Kidney (tissue), 14 donors: ENCODE results near the gene IL17F. TPM values are rescaled to one million over a fixed set of nuclear protein-coding genes. Genes with fewer than 3 reads are reported as not detected.
"Not testable (repeated sequence)": the region's sequence is repeated elsewhere in the genome, so short reads cannot be mapped to it uniquely, and the experiment has no call there.

Experiments used
- DNase-seq, 5 donors: peaks; one replicate each; pipeline ENCODE4 v3.0.0-alpha.2; 2013 to 2020
- FAIRE-seq: peaks from 2 replicates; lab custom pipeline; 2012; peaks lifted over from hg19 to GRCh38; lab: Jason Lieb, UNC
- H3K27ac ChIP-seq, 2 donors: one replicate each; pipeline ENCODE4 v1.7.0; 2013; ENCODE audit warnings: low read depth in 2 of 2, low read length in 2 of 2, inconsistent platforms in 1 of 2
- H3K27me3 ChIP-seq: one replicate; pipeline ENCODE4 v1.7.1; 2013; ENCODE audit warnings: low read length, inconsistent platforms; ENCODE audit not compliant: control insufficient read depth, insufficient read depth
- H3K36me3 ChIP-seq, 3 donors: one replicate each; pipeline versions ENCODE4 v1.7.0 to v1.7.1; 2013; ENCODE audit warnings: low read length in 3 of 3, control low read depth in 1 of 3, inconsistent platforms in 1 of 3; ENCODE audit not compliant: insufficient read depth in 3 of 3, control insufficient read depth in 2 of 3
- H3K4me1 ChIP-seq, 3 donors: one replicate each; pipeline versions ENCODE4 v1.7.0 to v1.7.1; 2013; ENCODE audit warnings: low read length in 3 of 3, inconsistent platforms in 1 of 3, low read depth in 1 of 3; ENCODE audit not compliant: control insufficient read depth in 2 of 3, insufficient read depth in 2 of 3
- H3K4me3 ChIP-seq, 3 donors: one replicate each; pipeline versions ENCODE4 v1.7.0 to v1.8.1; 2013; ENCODE audit warnings: low read length in 3 of 3, control low read depth in 1 of 3, inconsistent platforms in 1 of 3
- H3K9ac ChIP-seq, 3 donors: one replicate each; pipeline versions ENCODE4 v1.7.0 to v1.7.1; 2013; ENCODE audit warnings: low read length in 3 of 3, control low read depth in 1 of 3, inconsistent platforms in 1 of 3
- H3K9me3 ChIP-seq, 3 donors: one replicate each; pipeline versions ENCODE4 v1.7.0 to v1.7.1; 2013; ENCODE audit warnings: low read length in 3 of 3, control low read depth in 1 of 3, inconsistent platforms in 1 of 3; ENCODE audit not compliant: control insufficient read depth in 2 of 3, insufficient read depth in 1 of 3
- intact Hi-C: fragments of 100-400 bp; cut with DNase I; formaldehyde crosslinking; loops from one replicate; pipeline ENCODE4 v1.11.1; 2022
- polyA plus RNA-seq: library from polyadenylated mRNA; stranded (reverse); fragments of 350-450 nt; fragmentation: Illumina TruSeq; extraction: RNeasy Lipid Tissue Mini Kit (QIAGEN cat#74804); gene quantifications from one replicate; pipeline ENCODE4 v1.2.3, GENCODE V29; 2014; ENCODE audit warnings: low read depth, low replicate concordance; ENCODE audit not compliant: insufficient read depth
- total RNA-seq: library from RNA; stranded (reverse); fragmentation: NEBNext Ultra II Directional; extraction: Animal tissue kit (Norgen Biotek cat#: 25700); gene quantifications from one replicate; pipeline ENCODE4 v1.2.1, GENCODE V29; 2021
- TF ChIP-seq, protein P1 (sequence below): IDR thresholded peaks from 3 replicates; pipeline ENCODE4 v1.5.1; 2012; ENCODE audit warnings: mild to moderate bottlenecking, moderate library complexity, borderline replicate concordance; ENCODE audit not compliant: insufficient read depth; ENCODE audit errors: extremely low read depth
- donor health status: control.
- donor health status: control.
- donor health status: control.
- donor health status: control.
- donor health status: control.
- donor health status: DM: yes; HTN: yes; CAD: no.
- donor health status: Normal renal cell carcinoma (clear cell type).

Gene IL17F
- total and polyA plus RNA-seq, 2 donors from 2014 or later = not detected

DNA sequence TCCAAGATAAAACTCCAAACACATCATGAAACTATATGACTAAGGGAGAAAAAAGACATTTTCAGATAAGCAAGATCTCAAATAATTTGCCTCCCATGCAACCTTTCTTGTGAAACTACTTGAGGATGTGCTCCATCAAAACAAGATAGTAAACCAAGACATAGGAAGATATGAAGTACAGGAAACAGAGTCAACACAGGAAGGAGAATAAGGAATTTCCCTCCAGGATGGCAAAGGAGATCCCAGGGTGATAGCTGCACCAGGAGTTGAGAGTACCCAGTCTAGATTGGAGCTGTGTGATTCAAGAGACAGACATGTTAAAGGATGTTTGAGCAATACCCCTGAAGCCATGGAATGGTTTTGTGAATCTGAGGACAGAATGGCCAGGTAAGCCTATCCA, 42.8 kb downstream of the IL17F start:
- Histone ChIP-seq H3K4me3 (no peak overlapping the region), H3K9ac (no peak overlapping the region), H3K27me3 (no peaks in the 10 kb centered on the region), H3K9me3 (peaks cover 0 to 8% (median 0%) of the 10 kb centered on the region in 3 donors), H3K36me3 (no peaks in the 10 kb centered on the region), H3K27ac (no peak overlapping the region), H3K4me1 (no peaks in the 10 kb centered on the region)
- TF ChIP-seq, protein P1, sequence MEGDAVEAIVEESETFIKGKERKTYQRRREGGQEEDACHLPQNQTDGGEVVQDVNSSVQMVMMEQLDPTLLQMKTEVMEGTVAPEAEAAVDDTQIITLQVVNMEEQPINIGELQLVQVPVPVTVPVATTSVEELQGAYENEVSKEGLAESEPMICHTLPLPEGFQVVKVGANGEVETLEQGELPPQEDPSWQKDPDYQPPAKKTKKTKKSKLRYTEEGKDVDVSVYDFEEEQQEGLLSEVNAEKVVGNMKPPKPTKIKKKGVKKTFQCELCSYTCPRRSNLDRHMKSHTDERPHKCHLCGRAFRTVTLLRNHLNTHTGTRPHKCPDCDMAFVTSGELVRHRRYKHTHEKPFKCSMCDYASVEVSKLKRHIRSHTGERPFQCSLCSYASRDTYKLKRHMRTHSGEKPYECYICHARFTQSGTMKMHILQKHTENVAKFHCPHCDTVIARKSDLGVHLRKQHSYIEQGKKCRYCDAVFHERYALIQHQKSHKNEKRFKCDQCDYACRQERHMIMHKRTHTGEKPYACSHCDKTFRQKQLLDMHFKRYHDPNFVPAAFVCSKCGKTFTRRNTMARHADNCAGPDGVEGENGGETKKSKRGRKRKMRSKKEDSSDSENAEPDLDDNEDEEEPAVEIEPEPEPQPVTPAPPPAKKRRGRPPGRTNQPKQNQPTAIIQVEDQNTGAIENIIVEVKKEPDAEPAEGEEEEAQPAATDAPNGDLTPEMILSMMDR = no peak
- intact Hi-C loops = no loop called here
- DNase-seq (no peak), FAIRE-seq (no peak)

DNA sequence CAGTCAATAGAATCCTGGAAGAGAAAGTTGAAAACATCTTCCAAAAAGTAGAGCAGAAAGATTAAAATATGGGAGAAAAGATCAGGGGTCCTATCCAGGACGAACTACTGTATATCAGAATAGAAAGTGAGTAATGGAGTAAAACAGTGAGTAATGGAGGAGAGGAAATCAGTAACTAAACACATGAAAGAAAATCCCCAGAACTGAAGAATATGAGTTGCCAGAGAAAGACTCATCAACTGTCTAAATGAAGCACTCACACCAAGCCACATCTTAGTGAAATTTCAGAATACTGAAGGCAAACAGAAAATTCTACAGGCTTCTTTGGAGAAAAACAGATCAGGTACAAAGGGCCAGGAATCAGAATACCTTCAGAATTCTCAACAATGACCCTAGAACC, 43.3 kb downstream of the IL17F start:
- Histone ChIP-seq H3K9ac (no peak overlapping the region), H3K36me3 (no peaks in the 10 kb centered on the region), H3K4me3 (no peak overlapping the region), H3K4me1 (no peaks in the 10 kb centered on the region), H3K27me3 (no peaks in the 10 kb centered on the region), H3K9me3 (peaks cover 0 to 8% (median 0%) of the 10 kb centered on the region in 3 donors), H3K27ac (no peak overlapping the region)
- intact Hi-C loops = no loop called here
- TF ChIP-seq, protein P1 = no peak
- FAIRE-seq = no peak
- DNase-seq = no peak

DNA sequence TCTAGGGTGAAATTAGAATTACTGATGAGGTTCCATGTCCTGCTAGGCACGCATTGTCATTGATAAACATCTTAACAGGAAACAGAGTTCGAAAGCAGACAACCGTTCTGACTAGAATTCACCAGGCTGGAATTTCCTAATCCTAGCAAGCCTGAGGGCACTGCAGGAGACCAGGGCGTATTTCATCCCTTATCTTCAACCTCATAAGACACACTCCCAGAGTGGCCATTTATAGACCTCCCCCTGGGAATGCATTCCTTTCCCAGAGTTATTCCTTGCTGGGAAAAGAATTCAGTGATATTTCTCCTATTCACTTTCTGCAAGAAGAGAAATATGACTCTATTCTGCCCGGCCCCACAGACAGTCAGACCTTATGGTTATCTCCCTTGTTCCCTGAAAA, 44.2 kb downstream of the IL17F start:
- H3K36me3 ChIP-seq, intact Hi-C loops, FAIRE-seq, H3K27ac ChIP-seq, H3K9me3 ChIP-seq, H3K9ac ChIP-seq, H3K27me3 ChIP-seq, H3K4me3 ChIP-seq, H3K4me1 ChIP-seq, DNase-seq: not testable (repeated sequence)

DNA sequence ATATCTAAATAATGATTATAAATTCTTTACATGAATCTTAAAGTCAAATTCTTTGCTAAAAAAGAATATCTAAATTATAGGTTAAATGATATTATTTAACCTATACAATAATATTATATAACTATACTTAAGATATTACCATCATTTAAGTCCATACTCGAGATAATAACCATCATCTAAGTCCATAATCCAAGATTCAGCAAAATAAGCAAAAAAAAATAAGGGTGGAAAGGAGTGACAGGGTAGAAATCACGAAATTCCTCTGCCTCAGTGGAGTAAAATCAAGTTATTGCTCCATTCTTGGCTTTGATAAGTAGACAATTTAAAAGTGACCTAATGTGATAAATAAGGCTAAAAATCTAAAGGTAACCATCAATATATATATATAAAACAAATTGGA, 48.4 kb downstream of the IL17F start:
- FAIRE-seq (no peak), DNase-seq (no peak)
- intact Hi-C loops = no loop called here
- TF ChIP-seq, protein P1 = no peak
- H3K27ac ChIP-seq = no peak overlapping the region
- no peak overlapping the region for H3K4me3 ChIP-seq
- peaks cover 0 to 8% (median 0%) of the 10 kb centered on the region in 3 donors for H3K9me3 ChIP-seq
- no peak overlapping the region for H3K9ac ChIP-seq
- no peaks in the 10 kb centered on the region for H3K27me3 ChIP-seq
- no peaks in the 10 kb centered on the region for H3K4me1 ChIP-seq
- H3K36me3 ChIP-seq = no peaks in the 10 kb centered on the region
